ENCODE data around the gene NPHS1.
"Not testable (repeated sequence)": the region's sequence is repeated elsewhere in the genome, so short reads cannot be mapped to it uniquely, and the experiment has no call there.

Gene NPHS1

GRCh38 chr19:35848486-35848885 lies 3.8 kb downstream of the NPHS1 start:
- no peak for DNase-seq

DNA sequence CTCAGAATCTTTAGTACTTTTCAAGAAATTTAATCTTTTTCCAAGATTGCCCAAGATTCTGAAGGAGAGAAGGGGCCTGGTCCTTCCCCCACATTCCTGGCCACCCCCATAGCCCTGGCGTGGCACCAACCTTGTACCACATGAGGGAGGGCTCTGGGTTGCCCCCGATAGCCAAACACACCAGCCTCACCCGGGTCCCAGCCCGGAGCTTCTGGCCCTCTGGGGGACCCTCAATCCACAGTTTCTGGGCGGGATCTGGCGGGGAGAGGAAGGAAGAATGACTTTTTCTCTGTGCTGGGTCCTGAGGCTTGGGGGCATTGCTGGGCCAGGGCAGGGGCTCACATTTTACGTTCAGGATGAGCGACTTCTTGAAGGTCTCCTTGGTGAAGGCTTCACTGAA lies 4.4 kb downstream of the NPHS1 start:
- DNase-seq: no peak

GRCh38 chr19:35846038-35846668 lies 6.2 kb downstream of the NPHS1 start:
- DNase-seq: no peak

GRCh38 chr19:35845215-35846037 lies 6.9 kb downstream of the NPHS1 start:
- no peak for DNase-seq

DNA sequence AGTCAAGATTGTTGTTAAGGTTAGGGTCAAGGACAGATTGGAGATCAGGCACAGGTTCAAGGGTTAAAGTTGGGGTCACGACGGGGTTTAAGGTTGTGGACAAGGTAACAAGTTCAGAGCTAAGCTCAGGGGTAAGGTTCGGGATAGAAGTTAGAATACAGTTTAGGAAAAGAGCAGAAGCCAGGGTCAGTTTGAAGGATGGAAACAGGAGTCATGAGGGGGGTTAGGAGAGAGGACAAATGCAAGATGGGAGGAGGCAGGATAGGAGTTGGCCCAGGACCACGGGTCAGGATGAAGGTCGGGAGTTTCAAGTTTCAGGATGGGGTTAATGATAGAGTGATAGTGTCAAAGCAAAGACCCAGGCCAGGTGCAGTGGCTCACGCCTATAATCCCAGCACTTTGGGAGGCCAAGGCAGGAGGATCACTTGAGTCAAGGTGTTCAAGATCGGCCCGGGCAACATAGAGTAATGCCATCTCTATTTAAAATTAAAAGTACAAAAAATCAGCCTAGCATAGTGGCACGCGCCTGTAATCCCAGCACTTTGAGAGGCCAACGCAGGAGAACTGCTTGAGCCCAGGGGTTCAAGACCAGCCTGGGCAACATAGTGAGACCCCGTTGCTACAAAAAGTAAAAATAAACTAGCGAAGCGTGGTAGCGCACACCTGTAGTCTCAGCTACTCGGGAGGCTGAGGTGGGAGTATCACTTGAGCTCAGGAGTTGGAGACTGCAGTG lies 7.7 kb downstream of the NPHS1 start:
- DNase-seq: no peak

GRCh38 chr19:35843676-35844481 lies 8.4 kb downstream of the NPHS1 start:
- DNase-seq: no peak

- DNase-seq: no peak
Observed at GRCh38 chr19:35842666-35843272, 9.5 kb downstream of the NPHS1 start.

DNA sequence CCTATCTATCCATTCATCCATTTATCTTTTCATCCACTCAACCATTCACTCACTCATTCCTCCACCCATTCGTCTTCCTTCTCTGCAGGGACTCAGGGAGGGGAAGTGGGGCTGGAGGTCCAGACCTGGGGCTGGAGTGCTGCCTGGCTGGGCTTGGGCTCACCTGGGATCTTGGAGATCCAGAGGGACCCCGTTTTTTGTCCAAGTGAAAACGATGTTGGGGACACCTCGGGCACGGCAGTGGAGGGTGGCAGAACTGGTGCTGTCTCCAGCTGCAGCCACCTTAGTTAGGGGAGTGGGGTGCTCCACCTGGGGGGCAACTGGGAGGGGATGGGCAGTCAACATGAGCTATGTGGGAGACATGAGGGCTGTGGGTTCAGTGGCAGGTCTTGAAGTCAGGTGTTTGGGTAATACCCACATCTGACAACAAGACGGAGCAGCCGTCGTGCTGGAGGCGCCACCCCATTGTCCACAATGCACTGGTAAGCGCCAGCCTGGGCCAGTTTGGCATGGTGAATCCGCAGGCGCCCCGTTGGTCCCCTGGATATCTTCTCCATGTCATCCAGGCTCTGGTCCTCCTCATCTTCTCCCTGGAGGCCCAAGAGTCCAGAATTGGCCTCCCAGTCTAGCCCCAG lies 10.2 kb downstream of the NPHS1 start:
- no peak for DNase-seq

- DNase-seq: not testable (repeated sequence)
Observed at GRCh38 chr19:35836096-35836495, 16.2 kb downstream of the NPHS1 start.

DNA sequence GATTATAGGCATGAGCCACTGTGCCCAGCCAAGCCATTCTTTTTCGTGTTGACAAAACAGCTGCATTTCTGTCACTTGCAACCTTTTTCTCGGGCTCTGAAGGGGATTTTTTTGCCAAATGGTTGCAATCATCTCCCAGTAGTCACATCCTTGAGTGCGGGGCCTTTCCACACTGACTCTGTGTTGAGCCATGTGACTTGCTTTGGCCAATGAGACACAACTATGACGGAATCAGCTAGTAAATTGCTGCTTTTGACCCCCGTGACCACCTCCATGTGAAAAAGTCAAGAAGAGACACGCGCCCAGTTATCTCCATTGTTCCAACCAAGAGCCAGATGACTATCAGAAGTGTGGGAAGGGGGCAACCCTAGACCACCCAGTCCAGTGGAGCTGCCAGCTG lies 18.3 kb downstream of the NPHS1 start:
- no peak for DNase-seq

DNA sequence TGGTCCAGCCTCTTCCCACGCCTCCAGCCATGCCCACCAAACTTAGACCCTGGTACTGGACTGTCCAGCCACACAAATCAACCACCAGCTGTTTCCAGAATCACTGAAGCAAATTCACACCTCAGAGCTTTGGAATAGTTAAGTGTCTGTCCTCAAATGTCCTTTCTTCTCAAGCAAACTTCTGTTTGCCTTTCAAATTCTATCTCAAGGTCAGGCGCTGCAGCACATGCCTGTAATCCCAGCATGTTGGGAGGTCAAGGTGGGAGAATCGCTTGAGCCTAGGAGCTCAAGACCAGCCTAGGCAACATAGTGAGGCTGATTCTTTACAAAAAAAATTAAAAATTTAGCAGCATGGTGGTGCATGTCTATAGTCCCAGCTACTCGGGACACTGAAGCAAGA lies 20.2 kb downstream of the NPHS1 start:
- DNase-seq: no peak

GRCh38 chr19:35830986-35831385 lies 21.3 kb downstream of the NPHS1 start:
- no peak for DNase-seq

DNA sequence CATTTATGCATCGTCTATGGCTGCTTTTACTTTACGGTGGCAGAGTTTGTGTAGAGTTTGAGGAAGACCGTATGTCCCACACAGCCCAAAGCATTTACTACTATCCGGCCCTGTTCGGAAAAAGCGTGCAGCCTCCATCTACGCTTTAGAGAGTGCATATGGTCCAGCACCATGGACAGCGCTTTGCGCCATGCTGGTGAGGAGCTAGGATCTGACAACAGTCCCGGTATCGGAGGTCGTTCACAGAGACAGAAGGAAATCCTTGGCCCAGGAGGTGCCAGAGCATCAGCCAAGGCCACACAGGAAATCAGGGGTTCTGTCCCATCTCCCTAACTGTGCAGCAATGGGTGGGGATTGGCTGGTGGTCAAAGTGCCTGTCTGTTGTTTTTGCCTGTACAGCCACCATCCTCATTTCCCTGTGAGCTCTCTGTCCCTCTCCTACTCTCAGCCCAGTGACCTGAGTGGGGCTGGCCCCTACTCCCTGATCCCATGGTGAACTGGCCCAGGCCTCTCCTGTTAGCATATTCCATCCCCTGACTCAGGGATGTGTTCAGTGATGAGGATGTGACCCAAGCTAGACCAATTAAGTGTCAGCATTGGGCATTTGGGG lies 23.5 kb downstream of the NPHS1 start:
- peak; percentile 60 for DNase-seq

- no peak for DNase-seq
Observed at GRCh38 chr19:35824150-35824549, 28.2 kb downstream of the NPHS1 start.

DNA sequence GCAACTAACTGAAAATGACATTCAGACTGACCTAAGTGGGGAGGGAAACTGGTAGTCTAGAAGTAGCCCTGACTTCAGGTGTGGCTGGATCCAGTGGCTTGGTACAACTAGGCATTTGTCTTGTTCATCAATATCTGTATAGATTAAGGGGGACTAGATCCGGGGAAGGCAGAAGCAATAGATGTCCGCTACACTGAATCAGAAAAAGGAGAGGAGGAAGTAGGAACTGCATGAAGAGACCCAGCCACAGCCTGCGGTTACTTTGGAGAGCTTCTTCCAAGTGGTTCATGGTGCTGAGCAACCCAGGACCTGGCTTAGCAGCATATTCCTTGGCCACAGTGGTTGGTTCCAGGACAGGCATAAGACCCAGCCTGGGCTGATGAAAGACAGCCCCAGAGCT lies 29.7 kb downstream of the NPHS1 start:
- no peak for DNase-seq

- DNase-seq: no peak
Observed at GRCh38 chr19:35818445-35818844, 33.9 kb downstream of the NPHS1 start.

DNA sequence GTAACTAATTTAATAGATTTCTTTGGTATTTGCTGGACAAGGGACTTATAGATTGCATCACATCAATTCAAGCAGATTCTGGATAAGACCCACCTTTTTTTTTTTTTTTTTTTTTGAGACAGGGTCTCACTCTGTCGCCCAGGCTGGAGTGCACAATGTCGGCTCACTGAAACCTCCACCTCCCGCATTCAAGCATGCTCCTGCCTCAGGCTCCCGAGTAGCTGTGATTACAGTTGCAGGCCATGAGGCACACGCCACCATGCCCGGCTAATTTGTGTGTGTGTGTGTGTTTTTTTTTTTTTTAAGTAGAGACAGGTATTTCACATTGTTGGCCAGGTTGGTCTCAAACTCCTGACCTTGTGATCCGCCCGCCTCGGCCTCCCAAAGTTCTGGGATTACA lies 35.5 kb downstream of the NPHS1 start:
- no peak for DNase-seq

GRCh38 chr19:35816262-35816661 lies 36.0 kb downstream of the NPHS1 start:
- DNase-seq: no peak

GRCh38 chr19:35813043-35813890 lies 39.0 kb downstream of the NPHS1 start:
- no peak for DNase-seq

DNA sequence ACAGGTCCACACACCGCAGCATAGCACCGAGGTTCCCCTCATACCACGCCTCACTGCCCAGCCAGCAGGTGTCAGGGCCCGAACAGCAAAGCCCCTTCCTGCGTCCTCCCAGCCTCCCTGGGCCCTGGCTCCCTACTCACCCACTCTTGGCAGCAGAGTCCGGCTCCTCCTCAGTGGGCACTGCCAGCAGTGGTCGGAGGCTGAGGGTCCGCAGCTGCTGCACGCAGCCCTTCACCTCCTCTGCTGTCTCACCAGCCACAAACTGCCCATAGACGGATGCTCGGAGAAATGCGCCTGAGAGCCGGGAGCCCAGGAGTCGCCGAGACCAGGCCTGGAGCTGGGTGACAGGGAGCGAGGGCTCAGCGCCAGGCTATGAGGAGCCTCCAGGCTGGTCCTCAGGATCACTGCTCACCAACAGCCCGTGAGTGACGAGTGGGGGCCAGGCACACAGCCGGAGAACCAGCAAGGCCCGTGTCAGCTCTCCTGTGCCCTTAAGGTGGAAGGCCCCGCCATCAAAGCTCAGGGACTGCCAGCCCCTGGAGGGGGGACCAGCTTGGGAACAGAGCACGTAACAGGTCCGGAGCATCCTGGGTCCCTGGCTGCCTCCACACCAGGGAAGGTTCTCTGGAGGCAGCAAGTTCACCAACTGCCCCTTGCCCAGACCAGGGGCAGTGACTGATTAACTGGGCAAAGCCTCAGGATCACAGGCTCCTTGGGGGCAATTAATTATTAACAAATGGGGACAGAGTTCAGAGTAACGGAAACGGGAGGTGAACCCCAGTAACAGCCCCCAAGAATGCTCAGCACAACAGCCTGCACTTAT lies 39.9 kb downstream of the NPHS1 start, which contains the start of gene PRODH2:
PRODH2 (minus strand) TSS at position 626 of the 823 bp plus-strand sequence; CDS start at position 586, 40 bp downstream.
- DNase-seq: no peak

All from midbrain (tissue), 1 donor.